Measurements from ENCODE around the gene APOA4. TPM values are rescaled to one million over a fixed set of nuclear protein-coding genes. Genes with fewer than 3 reads are reported as not detected.

APOA4 gene
- total RNA-seq, 1 donor from 2014 or later, result 0.56 TPM

GRCh38 chr11:116790167-116791001 lies 32.7 kb downstream of the APOA4 start:
- H4K20me1 ChIP-seq (ENCODE audit: low read depth), result no peaks in the 10 kb centered on the region
- Mint-ChIP-seq H3K9me3 (no peaks in the 10 kb centered on the region), H3K4me3 (peak overlapping the region; percentile 68), H3K27me3 (ENCODE audit: insufficient read depth, low read depth) (peaks cover 6% of the 10 kb centered on the region), H3K4me1 (peaks cover 14% of the 10 kb centered on the region), H3K27ac (no peak overlapping the region), H3K36me3 (peaks cover 1% of the 10 kb centered on the region)
- no peak for DNase-seq (ENCODE audit: low spot score)
- H3K4me2 ChIP-seq, result no peak overlapping the region
- peaks cover 5% of the 10 kb centered on the region for H3K4me1 ChIP-seq
- peaks cover 11% of the 10 kb centered on the region for H3K27me3 ChIP-seq
- no peaks in the 10 kb centered on the region for H3K36me3 ChIP-seq
- H3K9ac ChIP-seq, result no peak overlapping the region
- TF ChIP-seq EZH2 (IDR thresholded peaks at IDR 0.05) (no peak), EZH2phosphoT487 (IDR thresholded peaks at IDR 0.05) (no peak), CTCF (IDR thresholded peaks at IDR 0.05) (no peak)
- peak overlapping the region; percentile 94 for H2AFZ ChIP-seq (replicated peaks)
- H3F3A ChIP-seq (ENCODE audit: low read depth), result no peaks in the 10 kb centered on the region
- peaks cover 16% of the 10 kb centered on the region for H3K79me2 ChIP-seq (ENCODE audit: low read depth)
- H3K27ac ChIP-seq, result no peak overlapping the region
- no peaks in the 10 kb centered on the region for H3K9me3 ChIP-seq (ENCODE audit: low read depth)
- no peak overlapping the region for H3K4me3 ChIP-seq

- Mint-ChIP-seq H3K9me3 (no peaks in the 10 kb centered on the region), H3K36me3 (peaks cover 13% of the 10 kb centered on the region), H3K4me1 (peaks cover 14% of the 10 kb centered on the region), H3K27ac (no peak overlapping the region), H3K4me3 (peak overlapping the region; percentile 98), H3K27me3 (ENCODE audit: insufficient read depth, low read depth) (peaks cover 4% of the 10 kb centered on the region)
- Histone ChIP-seq H3F3A (ENCODE audit: low read depth) (no peaks in the 10 kb centered on the region), H4K20me1 (ENCODE audit: low read depth) (no peaks in the 10 kb centered on the region), H3K27me3 (peaks cover 11% of the 10 kb centered on the region), H3K27ac (no peak overlapping the region), H3K9me3 (ENCODE audit: low read depth) (no peaks in the 10 kb centered on the region), H3K79me2 (ENCODE audit: low read depth) (peaks cover 16% of the 10 kb centered on the region), H3K4me1 (peaks cover 5% of the 10 kb centered on the region), H3K4me3 (peak overlapping the region; percentile 87), H3K4me2 (peak overlapping the region; percentile 85), H2AFZ (replicated peaks) (no peak overlapping the region), H3K36me3 (no peaks in the 10 kb centered on the region), H3K9ac (no peak overlapping the region)
- TF ChIP-seq EZH2phosphoT487 (IDR thresholded peaks at IDR 0.05) (no peak), EZH2 (IDR thresholded peaks at IDR 0.05) (no peak), CTCF (IDR thresholded peaks at IDR 0.05) (no peak)
- peak; percentile 37 for DNase-seq (ENCODE audit: low spot score)
Observed at GRCh38 chr11:116788975-116789374, 34.1 kb downstream of the APOA4 start.

- peak overlapping the region; percentile 98 for H3K4me3 Mint-ChIP-seq
- H3K9me3 Mint-ChIP-seq, result no peaks in the 10 kb centered on the region
- peak overlapping the region; percentile 90 for H2AFZ ChIP-seq (replicated peaks)
- H3K36me3 ChIP-seq, result no peaks in the 10 kb centered on the region
- no peaks in the 10 kb centered on the region for H3K9me3 ChIP-seq (ENCODE audit: low read depth)
- TF ChIP-seq EZH2phosphoT487 (IDR thresholded peaks at IDR 0.05) (no peak), EZH2 (IDR thresholded peaks at IDR 0.05) (no peak), CTCF (IDR thresholded peaks at IDR 0.05) (no peak)
- no peak for DNase-seq (ENCODE audit: low spot score)
- no peaks in the 10 kb centered on the region for H3F3A ChIP-seq (ENCODE audit: low read depth)
- peaks cover 14% of the 10 kb centered on the region for H3K36me3 Mint-ChIP-seq
- peak overlapping the region; percentile 85 for H3K4me2 ChIP-seq
- H3K9ac ChIP-seq, result peak overlapping the region; percentile 61
- H3K4me1 ChIP-seq, result peaks cover 5% of the 10 kb centered on the region
- no peaks in the 10 kb centered on the region for H4K20me1 ChIP-seq (ENCODE audit: low read depth)
- no peak overlapping the region for H3K27ac ChIP-seq
- peak overlapping the region; percentile 87 for H3K4me3 ChIP-seq
- H3K27ac Mint-ChIP-seq, result peak overlapping the region; percentile 1
- H3K27me3 ChIP-seq, result peaks cover 11% of the 10 kb centered on the region
- H3K4me1 Mint-ChIP-seq, result peaks cover 14% of the 10 kb centered on the region
- peaks cover 4% of the 10 kb centered on the region for H3K27me3 Mint-ChIP-seq (ENCODE audit: insufficient read depth, low read depth)
- H3K79me2 ChIP-seq (ENCODE audit: low read depth), result peaks cover 16% of the 10 kb centered on the region
Observed at GRCh38 chr11:116788534-116788933, 34.6 kb downstream of the APOA4 start.
